PC-3 (cell line): Measurements from ENCODE around the gene OR4X1. TPM values are rescaled to one million over a fixed set of nuclear protein-coding genes. Genes with fewer than 3 reads are reported as not detected.

ENCODE experiments used
- total RNA-seq: library from RNA; depleted of rRNA; stranded (reverse); fragments of >200 nt; gene quantifications from 2 replicates; pipeline ENCODE4 v1.2.3, GENCODE V29; 2014; rRNA removed

OR4X1 gene
- total RNA-seq, 1 experiment from 2014 or later = not detected

Other genes starting within 250 kb of the OR4X1 start
- gene OR4B1, start 47.1 kb upstream of the OR4X1 start, total RNA-seq = not detected in 2 replicates
- not detected in 2 replicates for gene OR4X2, start 18.8 kb upstream of the OR4X1 start, total RNA-seq
- gene OR4S1, start 42.4 kb downstream of the OR4X1 start, total RNA-seq = not detected in 2 replicates
- gene OR4C3, start 61.1 kb downstream of the OR4X1 start, total RNA-seq = not detected in 2 replicates
- not detected in 2 replicates for gene OR4C5, start 102.6 kb downstream of the OR4X1 start, total RNA-seq
- gene OR4A47, start 224.9 kb downstream of the OR4X1 start, total RNA-seq = not detected in 2 replicates